Activated CD4-positive, CD25-positive, alpha-beta regulatory T cell treated with anti-CD3 and anti-CD28 coated beads, Interleukin-2, amount 50 U/mL, for 72 hours (primary cell): Measurements from ENCODE around the gene PODN.

Experiments
- DNase-seq: peaks from one replicate; pipeline ENCODE4 v3.0.0; 2021

Gene PODN

DNA sequence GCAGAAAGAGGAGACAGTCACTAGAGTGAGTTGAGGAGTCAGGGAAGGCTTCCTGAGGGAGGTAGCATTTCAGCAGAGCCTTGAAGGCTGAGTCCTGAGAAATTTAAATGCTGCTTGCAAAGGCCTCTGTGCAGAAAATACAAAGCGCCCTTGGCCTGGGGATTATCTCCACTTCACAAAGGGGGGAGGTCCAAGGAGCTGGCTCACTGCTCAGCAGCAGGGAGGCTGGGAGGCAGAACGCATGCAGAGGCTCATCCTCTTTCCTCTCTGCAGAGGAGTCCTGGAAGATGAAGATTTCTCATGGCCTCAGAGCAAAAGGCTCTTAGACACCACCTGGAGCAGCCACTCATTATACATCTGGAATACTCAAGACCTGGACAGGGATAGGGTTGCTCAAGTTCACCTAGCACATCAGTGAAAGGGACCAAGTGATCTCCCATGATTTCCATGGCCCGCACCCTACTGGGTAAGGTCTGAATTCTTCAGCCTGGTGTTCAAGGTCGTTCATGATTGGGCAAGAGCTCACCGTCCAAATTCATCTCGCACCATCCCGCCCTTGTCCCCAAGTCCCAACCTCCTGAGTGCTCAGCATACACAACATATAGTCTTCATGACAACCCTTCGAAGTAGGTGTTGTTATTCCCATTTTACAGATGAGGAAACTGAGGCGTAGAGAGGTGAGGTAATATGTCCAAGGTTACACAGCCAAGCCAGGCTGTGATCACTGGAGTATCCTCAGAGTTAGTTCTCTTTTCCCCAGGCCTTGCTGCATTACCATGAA, 71.4 kb downstream of the PODN start:
- no peak for DNase-seq

DNA sequence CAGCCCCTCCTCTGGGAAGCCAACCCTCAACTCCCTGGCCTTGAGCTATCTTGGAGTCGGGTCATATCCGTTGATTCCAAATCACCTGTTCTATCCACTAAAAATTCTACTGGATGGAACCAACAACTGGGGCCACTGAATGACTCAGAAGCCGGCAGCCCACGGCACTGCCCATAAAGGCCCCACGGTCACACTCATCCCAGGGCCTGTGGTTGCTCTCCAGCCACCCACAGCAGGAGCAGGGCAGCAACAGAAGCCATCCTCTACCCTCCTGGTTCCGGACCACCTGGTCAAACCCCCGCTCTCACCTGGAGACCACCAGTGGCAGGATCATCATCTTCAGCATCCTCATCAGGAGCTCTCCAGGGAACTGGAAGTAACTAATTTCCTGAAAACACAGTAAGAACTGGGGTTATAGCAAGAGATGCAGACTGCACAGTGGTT, 72.1 kb downstream of the PODN start:
- DNase-seq = no peak
